G401.6 (cell line): ENCODE results near the gene CNTD1.
"Not testable (repeated sequence)": the region's sequence is repeated elsewhere in the genome, so short reads cannot be mapped to it uniquely, and the experiment has no call there.

ENCODE experiments used
- FAIRE-seq: peaks from 2 replicates; lab custom pipeline; 2012; peaks lifted over from hg19 to GRCh38; lab: Jason Lieb, UNC

CNTD1 gene

GRCh38 chr17:42798383-42799380, at the start of gene CNTD1, which contains the start of gene COA3:
TSS of gene CNTD1 (plus strand) at chr17:42798861. CDS start at chr17:42799068, 207 bp downstream.
TSS of gene COA3 (minus strand) at chr17:42798704. CDS start at chr17:42798681, 23 bp downstream.
- peak; percentile 44 for FAIRE-seq

- FAIRE-seq = no peak
These were observed 49.5 kb upstream of the CNTD1 start for GRCh38 chr17:42748908-42749798.

GRCh38 chr17:42750739-42751344, 47.8 kb upstream of the CNTD1 start:
- FAIRE-seq = no peak

GRCh38 chr17:42751628-42752027, 47.0 kb upstream of the CNTD1 start:
- FAIRE-seq = no peak

GRCh38 chr17:42754782-42755181, 43.9 kb upstream of the CNTD1 start:
- FAIRE-seq = no peak

GRCh38 chr17:42759982-42760651, 38.5 kb upstream of the CNTD1 start:
- no peak for FAIRE-seq

- no peak for FAIRE-seq
These were observed 37.7 kb upstream of the CNTD1 start, which contains the start of gene RAMP2 for GRCh38 chr17:42760652-42761581. TSS of gene RAMP2 (plus strand) at chr17:42761227. CDS start at chr17:42761262, 35 bp downstream.

- no peak for FAIRE-seq
These were observed 37.0 kb upstream of the CNTD1 start for GRCh38 chr17:42761638-42762037.

- FAIRE-seq = no peak
These were observed 32.5 kb upstream of the CNTD1 start for GRCh38 chr17:42766124-42766523.

GRCh38 chr17:42767512-42767911, 31.1 kb upstream of the CNTD1 start:
- FAIRE-seq = no peak

- FAIRE-seq = not testable (repeated sequence)
These were observed 30.7 kb upstream of the CNTD1 start for GRCh38 chr17:42768006-42768405.

- FAIRE-seq = not testable (repeated sequence)
These were observed 28.7 kb upstream of the CNTD1 start for GRCh38 chr17:42769964-42770363.

- FAIRE-seq = no peak
These were observed 25.7 kb upstream of the CNTD1 start for GRCh38 chr17:42772945-42773289.

- no peak for FAIRE-seq
These were observed 25.2 kb upstream of the CNTD1 start, which contains the start of gene VPS25 for GRCh38 chr17:42773290-42774035. TSS of gene VPS25 (plus strand) at chr17:42773449. CDS start at chr17:42773476, 27 bp downstream.

- FAIRE-seq = no peak
These were observed 24.5 kb upstream of the CNTD1 start for GRCh38 chr17:42774066-42774745.

GRCh38 chr17:42775534-42776098, 23.0 kb upstream of the CNTD1 start:
- no peak for FAIRE-seq

GRCh38 chr17:42778570-42778969, 20.1 kb upstream of the CNTD1 start:
- no peak for FAIRE-seq

- FAIRE-seq = no peak
These were observed 19.2 kb upstream of the CNTD1 start for GRCh38 chr17:42779304-42779935.
